GM19468 (cell line): ENCODE measurements around the gene SMIM45.

Source experiments
- ATAC-seq: cut with Tn5 transposase; IDR thresholded peaks from one replicate; pipeline ENCODE4 v1.9.1; 2021; ENCODE audit warnings: mild to moderate bottlenecking, moderate library complexity, moderate number of reproducible peaks; ENCODE audit not compliant: unreplicated experiment; ENCODE audit errors: extremely low read depth

Gene SMIM45

GRCh38 chr22:41966225-41966606, 14.3 kb downstream of the SMIM45 start:
- ATAC-seq = no peak

GRCh38 chr22:41966607-41967240, 14.8 kb downstream of the SMIM45 start:
- no peak for ATAC-seq

- no peak for ATAC-seq
These were observed 16.7 kb downstream of the SMIM45 start for GRCh38 chr22:41968601-41969000.

DNA sequence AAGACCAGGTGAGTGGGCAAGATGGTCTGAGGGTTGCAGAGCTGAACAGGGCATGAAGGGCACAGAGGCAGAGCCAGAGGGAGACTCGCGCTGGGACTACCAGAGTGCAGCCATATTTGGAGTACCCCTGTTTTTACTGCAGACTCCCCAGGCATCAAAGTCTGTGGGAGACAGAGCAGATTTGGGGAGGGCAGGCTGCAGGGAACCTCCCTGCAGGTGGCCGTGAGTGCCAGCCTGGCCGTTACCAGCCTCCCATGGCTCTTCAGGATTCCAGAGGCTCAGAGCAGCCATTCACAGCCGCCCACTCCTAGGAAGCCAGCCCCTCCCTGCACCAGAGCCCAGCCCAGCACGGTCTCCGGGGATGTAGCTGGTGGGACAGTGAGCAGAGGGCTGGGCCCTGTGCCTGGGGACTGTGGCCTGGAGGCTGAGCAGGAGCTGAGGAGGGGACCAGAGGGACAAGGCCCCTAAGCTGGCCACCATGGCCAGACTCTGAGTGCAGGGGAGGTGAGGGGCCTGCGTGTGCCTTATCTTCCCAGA, 17.2 kb downstream of the SMIM45 start, which contains the start of gene SEPTIN3:
TSS of gene SEPTIN3 (plus strand) at position 334 of the 537 bp plus-strand sequence. CDS start 2,050 bp downstream, outside the sequence.
- ATAC-seq = no peak

GRCh38 chr22:41970601-41971000, 18.7 kb downstream of the SMIM45 start:
- no peak for ATAC-seq

DNA sequence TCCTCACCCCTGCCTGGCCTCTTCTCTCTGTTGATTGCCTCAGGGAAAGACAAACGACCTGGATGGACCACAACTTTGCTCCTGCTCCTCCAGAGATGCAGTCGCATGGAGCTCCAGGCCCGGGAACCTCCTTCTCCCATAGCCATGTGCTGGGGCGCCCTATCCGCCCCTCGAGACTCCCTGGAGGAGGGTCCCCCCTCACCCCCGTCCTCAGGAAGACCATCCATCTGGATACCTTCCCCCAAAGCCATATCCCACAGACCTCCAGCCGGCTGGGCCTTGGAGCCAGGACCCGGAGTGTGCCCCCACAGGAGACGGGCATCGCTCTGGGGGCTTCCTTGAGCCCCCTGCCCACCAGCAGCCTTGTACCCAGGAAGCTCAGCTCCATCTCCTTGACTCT, 19.5 kb downstream of the SMIM45 start:
- ATAC-seq = no peak

DNA sequence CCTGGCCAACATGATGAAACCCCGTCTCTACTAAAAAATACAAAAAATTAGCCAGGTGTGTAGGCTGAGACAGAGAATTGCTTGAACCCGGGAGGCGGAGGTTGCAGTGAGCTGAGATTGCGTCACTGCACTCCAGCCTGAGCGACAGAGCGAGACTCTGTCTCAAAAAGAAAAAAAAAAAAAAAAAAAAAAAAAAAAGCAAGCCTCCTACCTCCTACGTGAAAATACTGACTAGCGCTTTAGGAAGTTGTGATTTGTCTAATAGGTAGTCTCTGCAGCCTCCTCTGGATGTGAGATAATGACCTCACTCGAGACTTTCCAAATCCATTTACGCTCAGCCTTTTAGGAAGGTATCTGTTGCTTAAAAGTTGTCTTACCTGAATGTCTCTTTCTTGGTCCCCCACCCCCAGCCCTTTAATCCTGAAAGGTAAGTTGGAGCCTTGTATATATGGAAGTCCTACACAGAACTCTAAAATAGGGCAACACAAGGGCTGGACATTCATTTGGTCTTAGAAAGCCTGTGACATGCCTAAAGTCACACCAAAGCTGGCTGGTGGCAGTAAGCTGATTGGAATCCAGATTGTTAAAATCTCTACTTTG, 22.8 kb downstream of the SMIM45 start:
- no peak for ATAC-seq

DNA sequence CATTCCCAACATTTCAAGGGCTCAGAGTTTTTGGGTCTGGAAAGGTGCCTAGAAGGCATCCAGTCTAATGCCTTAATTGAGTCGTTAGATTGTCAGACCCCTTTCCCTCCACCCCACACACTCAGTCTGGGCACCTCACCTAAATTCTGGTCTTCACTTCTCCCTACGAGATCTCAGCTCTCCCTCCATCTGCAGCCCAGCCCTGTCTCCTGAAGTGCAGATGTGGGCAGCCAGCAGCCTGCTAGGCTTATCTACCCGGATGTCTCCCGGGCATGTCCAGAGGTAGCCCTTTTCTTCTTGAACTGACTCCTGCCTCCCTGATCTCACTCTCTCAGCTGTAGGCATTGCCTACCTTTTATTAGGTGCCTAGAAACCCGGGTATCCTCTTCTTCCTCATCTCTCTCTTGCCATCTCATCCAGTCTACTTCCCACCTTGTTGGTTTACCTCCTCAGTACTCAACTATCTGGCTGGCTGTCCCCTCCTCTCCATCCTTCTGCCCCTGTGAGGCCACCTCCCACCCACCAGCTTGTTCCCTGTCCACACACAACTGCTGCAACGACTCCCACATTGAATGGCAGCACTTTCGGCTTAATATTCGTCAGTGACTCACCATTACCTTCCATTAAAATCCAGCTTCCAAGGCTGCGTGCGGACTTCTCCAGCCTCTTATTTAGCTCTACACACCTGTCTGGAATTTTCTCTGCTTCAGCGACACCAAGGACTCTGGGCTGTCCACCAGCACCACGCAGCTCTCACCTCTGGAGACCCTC, 23.5 kb downstream of the SMIM45 start:
- no peak for ATAC-seq

GRCh38 chr22:41976070-41976901, 24.3 kb downstream of the SMIM45 start:
- no peak for ATAC-seq

DNA sequence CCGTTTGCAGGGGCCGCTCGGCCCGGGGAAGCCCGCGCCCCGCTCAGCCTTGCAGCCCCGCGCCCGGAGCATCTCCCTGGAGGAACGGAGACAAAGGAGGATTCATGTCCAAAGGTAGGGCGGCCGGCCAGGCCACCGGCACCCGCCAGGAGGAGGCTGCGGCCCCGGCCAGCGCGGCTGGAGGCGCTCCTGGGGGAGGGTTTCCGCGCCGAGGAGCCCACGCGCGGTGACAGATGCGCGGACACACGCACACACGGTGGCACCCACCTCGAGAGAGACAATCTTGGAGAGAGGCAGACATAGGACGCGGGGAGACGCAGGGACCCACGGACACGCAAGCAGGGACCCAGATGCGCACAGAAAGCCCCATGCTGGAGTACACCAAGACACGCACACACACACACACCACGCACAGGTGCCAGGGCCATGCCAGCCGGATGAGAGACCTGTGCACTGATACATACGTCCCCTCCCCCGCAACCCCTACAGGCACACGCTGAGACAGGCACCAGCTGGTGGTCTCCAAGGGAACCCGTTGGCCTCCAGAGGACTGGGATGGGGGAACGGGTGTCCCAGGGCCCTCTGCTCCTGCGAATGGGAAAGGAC, 25.1 kb downstream of the SMIM45 start:
- ATAC-seq = no peak

GRCh38 chr22:41978732-41979131, 26.8 kb downstream of the SMIM45 start:
- no peak for ATAC-seq

- ATAC-seq = no peak
These were observed 27.7 kb downstream of the SMIM45 start for GRCh38 chr22:41979423-41980250.

DNA sequence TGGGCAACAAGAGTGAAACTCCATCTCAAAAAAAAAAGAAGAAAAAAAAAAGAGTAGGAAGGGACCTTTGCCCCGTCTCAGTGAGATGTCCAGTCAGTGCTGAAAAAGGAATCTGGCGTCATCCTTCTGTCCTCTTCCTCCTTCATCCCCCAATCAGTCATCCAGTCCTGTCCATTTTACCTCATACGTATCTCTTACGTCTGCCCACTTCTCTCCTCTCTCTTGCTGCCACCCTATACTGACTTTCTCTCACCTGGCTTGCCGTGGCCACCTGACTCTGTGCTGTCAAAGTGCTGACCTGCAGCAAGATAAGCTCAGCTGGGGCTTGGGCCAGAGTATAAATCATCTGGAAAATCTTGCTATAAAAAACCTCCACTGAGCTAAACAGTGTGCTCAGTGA, 30.9 kb downstream of the SMIM45 start:
- ATAC-seq = no peak

GRCh38 chr22:41983513-41984405, 31.8 kb downstream of the SMIM45 start:
- no peak for ATAC-seq

- no peak for ATAC-seq
These were observed 35.3 kb downstream of the SMIM45 start for GRCh38 chr22:41987276-41987675.

- ATAC-seq = no peak
These were observed 37.3 kb downstream of the SMIM45 start for GRCh38 chr22:41989246-41989645.

DNA sequence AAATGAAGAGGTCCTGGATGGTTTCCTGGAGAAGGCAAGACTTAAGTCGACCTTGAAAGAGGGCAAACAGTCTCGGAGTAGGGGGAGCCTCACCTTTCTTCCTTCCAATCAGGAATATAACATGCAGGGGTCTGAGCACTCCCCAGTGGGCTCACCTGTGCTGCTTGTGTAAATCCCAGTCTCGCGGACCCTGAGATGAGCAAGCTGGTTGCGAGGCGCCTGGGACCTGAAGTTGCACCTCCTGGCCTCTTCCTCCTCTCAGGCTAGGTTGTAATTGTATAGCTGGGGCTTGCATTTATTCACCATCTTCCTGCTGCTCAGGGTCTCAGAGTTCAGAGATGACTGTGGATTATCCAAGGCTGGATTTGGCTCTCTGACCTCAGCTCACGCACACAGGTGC, 39.2 kb downstream of the SMIM45 start:
- no peak for ATAC-seq

DNA sequence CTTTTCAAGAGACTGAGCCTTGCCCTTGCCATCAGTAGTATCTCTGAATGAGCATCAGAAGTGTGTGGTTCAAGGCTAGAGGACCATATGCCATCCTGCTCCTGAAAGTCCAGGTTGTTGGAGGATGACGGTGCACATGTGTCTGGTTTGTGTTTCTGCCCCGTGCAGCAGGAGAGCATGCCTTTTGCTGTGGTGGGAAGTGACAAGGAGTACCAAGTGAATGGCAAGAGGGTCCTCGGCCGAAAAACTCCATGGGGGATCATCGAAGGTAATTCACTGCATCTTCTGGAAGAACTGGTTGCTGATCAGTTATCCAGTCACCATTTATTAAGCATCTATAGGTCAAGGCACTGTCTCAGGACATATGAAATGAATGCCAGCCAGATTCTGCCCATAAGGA, 40.5 kb downstream of the SMIM45 start:
- ATAC-seq = no peak
